Lower leg skin (tissue), 3 donors: ENCODE results near the gene ACADM.

Source experiments
- POLR2A ChIP-seq, 2 donors: fragments of 450-650 bp; IDR thresholded peaks; one replicate each; pipeline ENCODE4 v1.6.1; 2016 to 2017; ENCODE audit warnings: antibody characterized with exemption in 2 of 2, mild to moderate bottlenecking in 1 of 2, moderate library complexity in 1 of 2
- TF ChIP-seq, protein P1 (sequence below), 3 donors: fragments of 450-650 bp; IDR thresholded peaks; one replicate each; pipeline ENCODE4 v1.5.1; 2016; ENCODE audit warnings: antibody characterized with exemption in 3 of 3, mild to moderate bottlenecking in 3 of 3, moderate library complexity in 2 of 3

- no peak for TF ChIP-seq POLR2A (IDR thresholded peaks at IDR 0.05)
- TF ChIP-seq, protein P1, sequence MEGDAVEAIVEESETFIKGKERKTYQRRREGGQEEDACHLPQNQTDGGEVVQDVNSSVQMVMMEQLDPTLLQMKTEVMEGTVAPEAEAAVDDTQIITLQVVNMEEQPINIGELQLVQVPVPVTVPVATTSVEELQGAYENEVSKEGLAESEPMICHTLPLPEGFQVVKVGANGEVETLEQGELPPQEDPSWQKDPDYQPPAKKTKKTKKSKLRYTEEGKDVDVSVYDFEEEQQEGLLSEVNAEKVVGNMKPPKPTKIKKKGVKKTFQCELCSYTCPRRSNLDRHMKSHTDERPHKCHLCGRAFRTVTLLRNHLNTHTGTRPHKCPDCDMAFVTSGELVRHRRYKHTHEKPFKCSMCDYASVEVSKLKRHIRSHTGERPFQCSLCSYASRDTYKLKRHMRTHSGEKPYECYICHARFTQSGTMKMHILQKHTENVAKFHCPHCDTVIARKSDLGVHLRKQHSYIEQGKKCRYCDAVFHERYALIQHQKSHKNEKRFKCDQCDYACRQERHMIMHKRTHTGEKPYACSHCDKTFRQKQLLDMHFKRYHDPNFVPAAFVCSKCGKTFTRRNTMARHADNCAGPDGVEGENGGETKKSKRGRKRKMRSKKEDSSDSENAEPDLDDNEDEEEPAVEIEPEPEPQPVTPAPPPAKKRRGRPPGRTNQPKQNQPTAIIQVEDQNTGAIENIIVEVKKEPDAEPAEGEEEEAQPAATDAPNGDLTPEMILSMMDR (IDR thresholded peaks at IDR 0.05): no peak
Observed at GRCh38 chr1:75764057-75764655, 39.6 kb downstream of the ACADM start.
